ENCODE data around the gene TNFSF11.

The TNFSF11 gene

DNA sequence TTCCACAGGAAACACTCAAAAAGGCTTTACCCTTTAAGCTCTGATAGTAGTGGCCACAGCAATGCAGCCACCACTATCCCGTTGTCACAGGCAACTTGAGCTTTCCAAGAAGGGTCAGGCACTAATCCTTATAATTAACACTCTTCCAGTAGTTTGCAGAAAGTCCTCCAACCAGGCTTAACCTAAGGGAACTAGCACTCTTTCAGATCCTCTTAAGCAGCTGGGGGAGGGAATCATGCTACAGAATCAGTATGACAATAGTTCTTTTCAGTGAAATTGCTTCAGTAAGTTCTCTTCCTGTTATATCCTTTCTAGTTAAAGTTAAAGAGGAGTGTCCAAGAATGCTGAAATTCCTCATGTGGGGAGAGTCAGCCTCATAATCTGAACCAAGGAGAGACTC, 82.2 kb downstream of the TNFSF11 start:
- no peak for DNase-seq

DNA sequence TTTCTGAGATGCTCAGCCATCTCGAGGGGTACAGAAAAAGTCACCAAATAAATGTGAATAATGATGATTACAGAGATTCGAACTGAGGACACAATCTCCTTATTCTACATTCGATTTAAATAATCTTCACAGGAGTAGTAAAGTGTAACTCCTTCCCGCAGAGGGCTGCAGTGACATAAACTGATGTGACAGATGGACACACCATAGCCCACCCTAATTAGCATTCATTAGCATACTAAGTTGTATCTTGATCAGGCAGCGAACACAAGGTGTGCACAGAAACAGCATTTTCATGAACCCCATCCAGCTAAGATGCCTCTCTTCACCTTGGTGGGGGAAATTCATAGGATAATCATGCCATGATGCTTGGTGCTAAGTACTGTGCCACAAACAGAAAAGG, 83.0 kb downstream of the TNFSF11 start:
- no peak for DNase-seq

Measured in femur (tissue), 1 donor.